H1 (cell line): ENCODE results near the gene DRC7. TPM values are rescaled to one million over a fixed set of nuclear protein-coding genes. Genes with fewer than 3 reads are reported as not detected.

ENCODE experiments used
- CTCF ChIA-PET: fragments of 300-600 bp; sonication (Branson Sonifier 250); formaldehyde crosslinking; loops from one replicate; lab custom pipeline; 2021; ENCODE audit not compliant: partially characterized antibody; lab: Charles Lee
- POLR2A ChIA-PET: fragments of 300-600 bp; sonication (Branson Sonifier 250); formaldehyde crosslinking; loops from one replicate; lab custom pipeline; 2021; ENCODE audit warnings: inconsistent platforms; ENCODE audit not compliant: partially characterized antibody; lab: Charles Lee
- DNase-seq, 2 experiments: peaks; one replicate each; pipeline versions ENCODE4 v3.0.0 to v3.0.0-alpha.2; 2010 to 2022; ENCODE audit warnings: low spot score in 2 of 2, low read depth in 1 of 2, mixed read lengths in 1 of 2
- FAIRE-seq: peaks from 2 replicates; lab custom pipeline; 2011; peaks lifted over from hg19 to GRCh38; lab: Jason Lieb, UNC
- H2AFZ ChIP-seq: 2 replicates; pipeline ENCODE4 v1.8.1; 2012; ENCODE audit warnings: low read length, inconsistent platforms
- H2AK5ac ChIP-seq: 2 replicates; pipeline ENCODE4 v1.6.1; 2013; ENCODE audit warnings: low read depth, low read length
- H2BK120ac ChIP-seq: replicated peaks from 2 replicates; pipeline ENCODE3; 2013; ENCODE audit warnings: low read depth, low read length, inconsistent platforms
- H2BK12ac ChIP-seq: 2 replicates; pipeline ENCODE4 v1.6.1; 2013; ENCODE audit warnings: low read depth, low read length
- H2BK15ac ChIP-seq: 2 replicates; pipeline ENCODE4 v1.6.1; 2013; ENCODE audit warnings: low read length
- H2BK20ac ChIP-seq: 2 replicates; pipeline ENCODE4 v1.6.1; 2013; ENCODE audit warnings: low read length
- H2BK5ac ChIP-seq: 2 replicates; pipeline ENCODE4 v1.6.1; 2013; ENCODE audit warnings: low read depth, low read length
- H3K14ac ChIP-seq: 2 replicates; pipeline ENCODE4 v1.6.1; 2013; ENCODE audit warnings: inconsistent platforms; ENCODE audit not compliant: insufficient read length
- H3K18ac ChIP-seq: 2 replicates; pipeline ENCODE4 v1.6.1; 2013; ENCODE audit warnings: low read length; ENCODE audit errors: extremely low read depth
- H3K23ac ChIP-seq: 2 replicates; pipeline ENCODE4 v1.6.1; 2013; ENCODE audit warnings: inconsistent platforms; ENCODE audit not compliant: insufficient read length
- H3K23me2 ChIP-seq: 2 replicates; pipeline ENCODE4 v1.6.1; 2013; ENCODE audit warnings: low read depth, low read length
- H3K27ac ChIP-seq: 2 replicates; pipeline ENCODE4 v1.6.1; 2011; ENCODE audit warnings: low read depth, low read length, inconsistent platforms
- H3K27me3 ChIP-seq, 4 experiments: replicated peaks in 1 of 4; 1 replicate in 1 of 4; 2 replicates in 3 of 4; pipeline versions ENCODE4 v1.6.1 to v1.8.1; 2011 to 2013; ENCODE audit warnings: low read length in 3 of 4, mild to moderate bottlenecking in 3 of 4, inconsistent platforms in 2 of 4, mixed read lengths in 2 of 4, moderate library complexity in 1 of 4; ENCODE audit not compliant: control insufficient read depth in 3 of 4, insufficient read depth in 3 of 4; ENCODE audit errors: extremely low read depth in 1 of 4
- H3K36me3 ChIP-seq, 4 experiments: 2 replicates each; pipeline versions ENCODE4 v1.6.1 to v1.8.1; 2011 to 2013; ENCODE audit warnings: mild to moderate bottlenecking in 4 of 4, low read length in 3 of 4, moderate library complexity in 2 of 4, control low read depth in 1 of 4, inconsistent platforms in 1 of 4; ENCODE audit not compliant: insufficient read depth in 4 of 4, control insufficient read depth in 2 of 4
- H3K4ac ChIP-seq: replicated peaks from 2 replicates; pipeline ENCODE3; 2013; ENCODE audit warnings: low read length, low read depth, mixed read lengths, inconsistent platforms; ENCODE audit not compliant: insufficient read length
- H3K4me1 ChIP-seq, 4 experiments: replicated peaks in 1 of 4; 1 replicate in 1 of 4; 2 replicates in 3 of 4; pipeline versions ENCODE4 v1.6.1 to v1.8.1; 2011 to 2013; ENCODE audit warnings: low read length in 3 of 4, inconsistent platforms in 2 of 4, mixed read lengths in 1 of 4; ENCODE audit not compliant: insufficient read depth in 4 of 4, control insufficient read depth in 3 of 4
- H3K4me2 ChIP-seq, 2 experiments: 2 replicates each; pipeline versions ENCODE4 v1.6.1 to v1.8.1; 2011 to 2013; ENCODE audit warnings: low read depth in 2 of 2, low read length in 2 of 2, control low read depth in 1 of 2, inconsistent platforms in 1 of 2, mild to moderate bottlenecking in 1 of 2; ENCODE audit not compliant: insufficient read depth in 1 of 2
- H3K4me3 ChIP-seq, 4 experiments: fragments of 200-600, 300-600 bp in 1 of 4; sonication (generic), shearing (Covaris generic), sonication (Bioruptor Twin) in 1 of 4; 2 replicates each; pipeline versions ENCODE4 v1.5.1 to v1.8.1; 2011 to 2016; ENCODE audit warnings: low read length in 4 of 4, low read depth in 3 of 4, control low read depth in 2 of 4, inconsistent platforms in 2 of 4, mild to moderate bottlenecking in 2 of 4, mixed read lengths in 1 of 4, moderate library complexity in 1 of 4; ENCODE audit not compliant: insufficient read depth in 2 of 4; ENCODE audit errors: extremely low read depth in 1 of 4
- H3K56ac ChIP-seq: replicated peaks from 2 replicates; pipeline ENCODE3; 2013; ENCODE audit warnings: low read depth, mild to moderate bottlenecking, mixed read lengths, low read length, inconsistent platforms; ENCODE audit not compliant: insufficient read length
- H3K79me1 ChIP-seq: 2 replicates; pipeline ENCODE4 v1.6.1; 2013; ENCODE audit warnings: low read depth, low read length, control low read depth
- H3K79me2 ChIP-seq, 2 experiments: 2 replicates each; pipeline versions ENCODE4 v1.6.1 to v1.8.1; 2012 to 2013; ENCODE audit warnings: low read length in 2 of 2, mild to moderate bottlenecking in 2 of 2, inconsistent platforms in 1 of 2; ENCODE audit not compliant: insufficient read depth in 2 of 2, control insufficient read depth in 1 of 2
- H3K9ac ChIP-seq, 4 experiments: replicated peaks in 1 of 4; 1 replicate in 1 of 4; 2 replicates in 3 of 4; pipeline versions ENCODE4 v1.6.1 to v1.8.1; 2011 to 2013; ENCODE audit warnings: low read depth in 3 of 4, low read length in 3 of 4, control low read depth in 2 of 4, mild to moderate bottlenecking in 2 of 4, moderate library complexity in 2 of 4, inconsistent platforms in 1 of 4; ENCODE audit errors: extremely low read depth in 1 of 4
- H3K9me3 ChIP-seq, 2 experiments: 2 replicates each; pipeline versions ENCODE4 v1.6.1 to v1.8.1; 2012 to 2013; ENCODE audit warnings: mild to moderate bottlenecking in 2 of 2, moderate library complexity in 2 of 2, control low read depth in 1 of 2, inconsistent platforms in 1 of 2, low read depth in 1 of 2, low read length in 1 of 2, mixed read lengths in 1 of 2; ENCODE audit not compliant: insufficient read depth in 2 of 2
- H4K20me1 ChIP-seq, 2 experiments: replicated peaks in 1 of 2; 2 replicates each; pipeline versions ENCODE3 to v1.8.1; 2011 to 2013; ENCODE audit warnings: inconsistent platforms in 2 of 2, low read length in 2 of 2, mild to moderate bottlenecking in 1 of 2; ENCODE audit not compliant: insufficient read depth in 2 of 2, control insufficient read depth in 1 of 2
- H4K5ac ChIP-seq: 2 replicates; pipeline ENCODE4 v1.6.1; 2013; ENCODE audit warnings: low read length, low read depth, mixed read lengths, inconsistent platforms; ENCODE audit not compliant: insufficient read length
- H4K8ac ChIP-seq: 2 replicates; pipeline ENCODE4 v1.8.0; 2013; ENCODE audit warnings: mild to moderate bottlenecking, moderate library complexity, low read length, inconsistent platforms; ENCODE audit not compliant: insufficient read depth; ENCODE audit errors: extremely low read depth
- H4K91ac ChIP-seq: replicated peaks from 2 replicates; pipeline ENCODE3; 2013; ENCODE audit warnings: low read length, mixed read lengths, inconsistent platforms; ENCODE audit not compliant: insufficient read length
- ASH2L ChIP-seq: fragments of 200-600, 300-600 bp; sonication (generic); IDR thresholded peaks from one replicate; pipeline ENCODE4 v1.7.1; 2017; ENCODE audit warnings: low read length
- CTBP2 ChIP-seq: IDR thresholded peaks from 2 replicates; pipeline ENCODE4 v1.7.0; 2011; ENCODE audit warnings: borderline replicate concordance, mild to moderate bottlenecking, moderate library complexity, mixed read lengths, low read length; ENCODE audit not compliant: insufficient read depth, insufficient read length
- KDM4A ChIP-seq: IDR thresholded peaks from one replicate; pipeline ENCODE4 v1.7.1; 2012; ENCODE audit warnings: low read depth, mild to moderate bottlenecking, moderate library complexity, low read length, inconsistent platforms; ENCODE audit not compliant: severe bottlenecking
- WGBS, 2 experiments: shearing (Covaris generic) in 1 of 2; methylation state at CpG; one replicate each; pipeline versions ENCODE4 v1.1.6 to v1.1.7; 2013 to 2015; ENCODE audit warnings: low lambda C conversion rate in 2 of 2, mixed read lengths in 2 of 2, inconsistent platforms in 1 of 2, low coverage in 1 of 2, missing lambda C conversion rate in 1 of 2; ENCODE audit not compliant: insufficient replicate concordance in 2 of 2, insufficient coverage in 1 of 2, insufficient read length in 1 of 2; ENCODE audit errors: extremely low coverage in 1 of 2, missing lambda C conversion rate in 1 of 2; 5-methylcytosine and 5-hydroxymethylcytosine counted together
- polyA plus RNA-seq, 7 experiments: library from polyadenylated mRNA; depleted of rRNA in 3 of 7; stranded (reverse) in 5 of 7; unstranded in 2 of 7; fragments of >200 nt in 5 of 7; fragments of 200-250 nt in 2 of 7; gene quantifications; 1 replicate in 5 of 7; 2 replicates in 1 of 7; 4 replicates in 1 of 7; pipeline versions ENCODE4 v1.2.1 to v1.2.3, GENCODE V29; 2011 to 2013; ENCODE audit warnings: missing spikeins in 2 of 7, mixed read lengths in 2 of 7
- total RNA-seq: library from RNA; stranded (reverse); fragmentation: NEBNext Ultra II Directional; extraction: Animal tissue kit (Norgen Biotek cat#: 25700); gene quantifications from 2 replicates; pipeline ENCODE4 v1.2.1, GENCODE V29; 2021

Gene DRC7
- total and polyA plus RNA-seq, 2 of the 8 experiments (the other 6 are each of a cell fraction or from before 2014, with no cell fraction given) = 0.14 TPM; not detected in 1

GRCh38 chr16:57694231-57694724, 328 bp upstream of the DRC7 start:
- Histone ChIP-seq H3K9me3 (no peaks in the 10 kb centered on the region), H2BK15ac (no peak overlapping the region), H3K14ac (no peak overlapping the region), H3K9ac (no peak overlapping the region), H3K4ac (no peak overlapping the region), H3K56ac (no peak overlapping the region), H4K8ac (no peak overlapping the region), H3K79me1 (no peaks in the 10 kb centered on the region), H2BK5ac (no peak overlapping the region), H4K5ac (no peak overlapping the region), H3K23me2 (0 out of 2 replicates have a peak, but pooled peaks cover 2% of the 10 kb centered on the region), H3K4me3 (no peak overlapping the region), H4K91ac (no peak overlapping the region), H3K79me2 (no peaks in the 10 kb centered on the region), H2AFZ (no peak overlapping the region), H4K20me1 (no peaks in the 10 kb centered on the region), H3K18ac (no peak overlapping the region), H3K23ac (no peak overlapping the region), H2AK5ac (no peak overlapping the region), H3K27ac (no peak overlapping the region), H3K4me2 (no peak overlapping the region), H3K4me1 (peaks cover 0 to 2% (median under 1%) of the 10 kb centered on the region in 4 experiments; a peak in 2 of 7 replicates), H2BK20ac (no peak overlapping the region), H2BK12ac (no peak overlapping the region), H3K36me3 (no peaks in the 10 kb centered on the region), H3K27me3 (no peaks in the 10 kb centered on the region), H2BK120ac (no peak overlapping the region)
- TF ChIP-seq ASH2L (no peak), KDM4A (no peak), CTBP2 (no peak)
- FAIRE-seq (no peak), DNase-seq (no peak)
- 68% methylated on average over 10 of the region's 10 CpGs; no CpG with 5 or more reads in 1 of the 2 experiments for WGBS, 2 experiments
- ChIA-PET POLR2A (interaction anchor here (1.0 to 3.4 kb wide), 3 partner anchors 11 to 30 kb away, joined by 3 to 19 read pairs (median 3); no protein-coding TSS in a partner anchor), CTCF (interaction anchor here (0.6 to 3.0 kb wide), 2 partner anchors 14 to 46 kb away, joined by 4 to 12 read pairs; no protein-coding TSS in a partner anchor)
